HG02623 (cell line): Measurements from ENCODE around the gene HES2.
"Not testable (repeated sequence)": the region's sequence is repeated elsewhere in the genome, so short reads cannot be mapped to it uniquely, and the experiment has no call there.

Experiments
- ATAC-seq: cut with Tn5 transposase; IDR thresholded peaks from one replicate; pipeline ENCODE4 v1.9.1; 2021; ENCODE audit warnings: moderate library complexity; ENCODE audit not compliant: unreplicated experiment

HES2 gene

DNA sequence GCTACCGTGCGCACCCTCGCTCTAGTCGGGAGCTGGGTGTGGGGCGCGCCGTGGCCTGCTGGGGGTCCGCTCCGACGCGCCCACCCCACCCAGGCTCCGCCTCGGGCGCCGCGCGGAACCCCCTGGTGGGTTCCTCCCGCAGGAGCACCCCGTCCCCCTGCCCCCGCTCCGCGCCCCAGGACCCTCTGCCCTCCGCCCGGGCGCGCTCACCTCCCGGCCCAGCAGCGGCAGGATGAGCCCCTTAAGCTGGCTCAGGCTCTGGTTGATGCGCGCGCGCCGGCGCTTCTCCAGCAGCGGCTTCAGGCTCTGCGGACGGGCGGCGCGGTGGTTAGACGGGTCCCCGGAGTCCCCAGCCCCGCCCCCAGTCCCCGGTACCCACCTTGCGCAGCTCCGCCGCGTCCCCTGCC, 319 bp downstream of the HES2 start:
- ATAC-seq = no peak

- ATAC-seq = no peak
These were observed 887 bp downstream of the HES2 start for GRCh38 chr1:6418668-6419396.

GRCh38 chr1:6417961-6418667, 1.6 kb downstream of the HES2 start:
- no peak for ATAC-seq

DNA sequence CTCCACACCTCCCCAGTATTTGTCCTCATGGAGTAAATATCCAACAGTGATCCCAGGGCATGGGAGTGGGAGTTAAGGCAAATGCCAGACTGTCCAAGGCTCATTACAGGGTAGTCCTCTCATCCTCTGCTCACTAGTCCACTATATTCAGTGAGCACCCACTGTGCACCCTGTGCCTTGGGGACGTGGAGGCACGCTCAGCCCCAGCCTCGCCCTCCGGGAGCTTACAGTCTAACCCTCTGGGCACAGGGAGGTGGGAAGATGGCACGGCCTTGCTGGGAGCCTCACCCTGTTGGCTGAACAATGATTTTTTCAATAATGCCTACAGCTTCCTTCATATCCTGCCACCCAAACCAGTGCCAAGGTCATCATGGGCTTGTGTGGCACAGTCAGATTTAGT, 2.8 kb downstream of the HES2 start:
- no peak for ATAC-seq

DNA sequence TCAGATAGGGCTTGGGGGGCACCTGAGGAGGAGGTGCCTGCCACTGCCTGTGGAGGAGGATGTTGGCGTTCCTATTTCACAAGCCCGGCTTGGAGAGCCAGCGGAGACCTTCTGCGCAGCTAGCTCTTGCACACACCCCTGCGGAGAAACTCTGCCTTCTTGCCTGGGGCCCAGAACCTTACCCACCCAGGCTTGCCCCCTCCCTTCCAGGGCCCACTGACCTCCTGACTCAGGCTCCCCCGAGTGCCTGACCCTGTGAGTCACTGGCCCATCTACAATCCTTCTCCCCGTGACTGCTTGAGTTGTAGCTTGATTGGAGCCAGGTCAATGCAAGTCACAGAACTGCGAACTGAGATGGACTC, 3.4 kb downstream of the HES2 start:
- ATAC-seq = no peak

GRCh38 chr1:6414881-6415626, 4.7 kb downstream of the HES2 start:
- no peak for ATAC-seq

DNA sequence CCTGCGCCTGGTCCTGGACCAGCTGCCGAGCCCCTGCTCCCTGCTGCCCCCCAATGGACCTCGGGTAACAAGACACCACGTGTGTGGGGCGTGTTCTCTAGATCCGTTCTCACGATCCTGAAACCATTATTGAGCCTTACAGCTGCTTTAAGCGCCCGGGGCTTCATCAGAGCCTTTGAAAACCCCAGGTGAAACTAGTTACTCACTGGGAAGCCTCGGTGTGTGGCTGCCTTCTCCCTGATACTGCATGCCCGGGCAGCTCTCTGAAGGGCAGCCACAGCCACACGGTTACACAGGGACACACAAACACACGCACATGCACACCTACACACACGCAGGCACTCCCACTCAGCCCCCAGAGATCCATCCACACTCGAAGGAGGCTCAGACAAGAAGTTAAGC, 5.3 kb downstream of the HES2 start:
- ATAC-seq = no peak

GRCh38 chr1:6412896-6413295, 6.8 kb downstream of the HES2 start:
- no peak for ATAC-seq

DNA sequence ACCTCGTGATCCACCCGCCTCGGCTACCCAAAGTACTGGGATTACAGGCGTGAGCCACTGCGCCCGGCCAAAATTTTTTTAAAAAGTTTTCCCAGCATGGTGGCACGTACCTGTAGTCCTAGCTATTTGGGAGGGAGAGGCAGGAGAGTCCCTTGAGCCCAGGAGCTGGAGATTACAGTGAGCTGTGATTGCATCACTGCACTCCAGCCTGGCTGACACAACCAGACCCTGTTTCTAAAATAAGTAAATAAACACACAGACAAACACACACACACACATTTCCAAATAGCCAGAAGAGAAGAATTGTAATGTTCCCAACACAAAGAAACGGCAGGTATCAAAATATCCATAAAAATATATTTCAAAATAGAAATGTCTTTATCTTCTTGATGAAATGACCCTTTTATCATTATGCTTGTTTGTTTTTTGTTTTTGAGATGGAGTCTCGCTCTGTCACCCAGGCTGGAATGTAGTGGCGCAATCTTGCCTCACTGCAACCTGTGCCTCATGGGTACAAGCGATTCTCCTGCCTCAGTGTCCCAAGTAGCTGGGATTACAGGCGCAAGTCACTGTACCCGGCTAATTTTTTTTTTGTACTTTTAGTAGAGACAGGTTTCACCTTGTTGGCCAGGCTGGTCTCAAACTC, 9.3 kb downstream of the HES2 start:
- ATAC-seq = no peak

DNA sequence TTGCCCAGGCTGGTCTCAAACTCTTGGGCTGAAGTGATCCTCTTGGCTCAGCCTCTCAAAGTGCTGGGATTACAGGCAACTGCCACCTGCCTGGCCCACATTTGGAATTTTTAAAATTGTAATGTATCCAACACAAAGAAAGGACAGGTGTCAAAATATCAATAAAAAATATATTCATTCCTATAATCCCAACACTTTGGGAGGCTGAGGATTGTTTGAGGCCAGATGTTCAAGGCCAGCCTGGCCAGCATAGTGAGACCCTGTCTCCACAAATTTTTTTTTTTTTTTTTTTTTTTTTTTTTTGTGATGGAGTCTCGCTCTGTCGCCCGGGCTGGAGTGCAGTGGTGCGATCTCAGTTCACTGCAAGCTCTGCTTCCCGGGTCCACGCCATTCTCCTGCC, 10.0 kb downstream of the HES2 start:
- no peak for ATAC-seq

- no peak for ATAC-seq
These were observed 10.7 kb downstream of the HES2 start for GRCh38 chr1:6409053-6409452.

GRCh38 chr1:6408023-6408422, 11.7 kb downstream of the HES2 start:
- no peak for ATAC-seq

GRCh38 chr1:6401673-6402072, 18.0 kb downstream of the HES2 start:
- no peak for ATAC-seq

- no peak for ATAC-seq
These were observed 20.4 kb downstream of the HES2 start for GRCh38 chr1:6399294-6399693.

DNA sequence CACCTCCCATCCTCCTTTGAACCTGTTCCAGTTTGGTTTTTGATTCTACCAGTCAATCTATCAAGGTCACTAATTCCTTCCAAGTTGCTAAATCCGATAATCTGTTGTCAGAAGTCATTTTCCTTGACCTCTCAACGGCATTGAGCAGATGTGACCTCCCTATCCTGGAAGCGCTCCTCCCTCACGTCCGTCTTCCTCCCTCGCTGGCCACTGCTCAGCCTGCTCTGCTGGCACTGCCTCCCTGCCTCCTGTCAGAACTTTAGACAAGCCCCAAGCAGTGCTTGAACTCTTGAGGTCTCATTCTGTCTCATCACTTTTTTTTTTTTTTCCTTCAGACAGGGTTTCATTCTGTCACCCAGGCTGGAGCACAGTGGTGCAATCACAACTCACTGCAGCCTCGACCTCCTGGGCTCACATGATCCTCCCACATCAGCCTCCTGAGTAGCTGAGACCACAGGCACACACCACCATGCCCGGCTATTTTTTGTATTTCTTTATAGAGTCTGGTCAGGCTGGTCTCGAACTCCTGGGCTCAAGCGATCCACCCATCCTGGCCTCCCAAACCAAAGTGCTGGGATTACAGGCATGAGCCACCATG, 21.8 kb downstream of the HES2 start:
- no peak for ATAC-seq

DNA sequence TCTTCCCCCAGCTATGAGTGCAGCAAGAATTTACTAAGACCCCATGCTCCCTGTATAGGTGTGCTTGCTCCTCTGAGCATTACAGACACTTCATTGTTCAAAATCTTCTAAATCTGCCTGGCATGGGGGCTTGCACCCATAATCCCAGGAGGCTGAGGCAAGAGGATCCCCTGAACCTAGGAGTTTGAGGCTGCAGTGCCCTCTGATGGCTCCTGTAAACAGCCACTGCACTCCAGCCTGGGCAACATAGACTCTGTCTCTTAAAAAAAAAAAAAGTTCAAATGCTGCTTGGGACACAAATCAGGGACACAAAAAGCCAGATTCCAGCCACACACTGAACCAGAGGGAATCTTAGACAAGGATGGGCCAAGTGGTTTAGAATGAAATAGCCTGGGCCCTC, 22.7 kb downstream of the HES2 start:
- ATAC-seq = no peak

DNA sequence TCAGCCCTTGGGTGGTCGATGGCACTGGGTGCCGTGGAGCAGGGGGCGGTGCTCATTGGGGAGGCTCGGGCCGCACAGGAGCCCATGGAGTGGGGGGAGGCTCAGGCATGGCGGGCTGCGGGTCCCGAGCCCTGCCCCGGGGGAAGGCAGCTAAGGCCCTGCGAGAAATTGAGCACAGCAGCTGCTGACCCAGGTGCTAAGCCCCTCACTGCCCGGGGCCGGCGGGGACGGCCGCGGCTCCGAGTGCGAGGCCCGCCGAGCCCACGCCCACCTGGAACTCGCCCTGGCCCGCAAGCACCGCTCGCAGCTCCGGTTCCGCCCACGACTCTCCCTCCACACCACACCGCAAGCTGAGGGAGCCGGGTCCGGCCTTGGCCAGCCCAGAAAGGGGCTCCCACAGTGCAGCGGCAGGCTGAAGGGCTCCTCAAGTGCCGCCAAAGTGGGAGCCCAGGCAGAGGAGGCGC, 23.9 kb downstream of the HES2 start:
- ATAC-seq = not testable (repeated sequence)

GRCh38 chr1:6395130-6395529, 24.6 kb downstream of the HES2 start:
- not testable (repeated sequence) for ATAC-seq

DNA sequence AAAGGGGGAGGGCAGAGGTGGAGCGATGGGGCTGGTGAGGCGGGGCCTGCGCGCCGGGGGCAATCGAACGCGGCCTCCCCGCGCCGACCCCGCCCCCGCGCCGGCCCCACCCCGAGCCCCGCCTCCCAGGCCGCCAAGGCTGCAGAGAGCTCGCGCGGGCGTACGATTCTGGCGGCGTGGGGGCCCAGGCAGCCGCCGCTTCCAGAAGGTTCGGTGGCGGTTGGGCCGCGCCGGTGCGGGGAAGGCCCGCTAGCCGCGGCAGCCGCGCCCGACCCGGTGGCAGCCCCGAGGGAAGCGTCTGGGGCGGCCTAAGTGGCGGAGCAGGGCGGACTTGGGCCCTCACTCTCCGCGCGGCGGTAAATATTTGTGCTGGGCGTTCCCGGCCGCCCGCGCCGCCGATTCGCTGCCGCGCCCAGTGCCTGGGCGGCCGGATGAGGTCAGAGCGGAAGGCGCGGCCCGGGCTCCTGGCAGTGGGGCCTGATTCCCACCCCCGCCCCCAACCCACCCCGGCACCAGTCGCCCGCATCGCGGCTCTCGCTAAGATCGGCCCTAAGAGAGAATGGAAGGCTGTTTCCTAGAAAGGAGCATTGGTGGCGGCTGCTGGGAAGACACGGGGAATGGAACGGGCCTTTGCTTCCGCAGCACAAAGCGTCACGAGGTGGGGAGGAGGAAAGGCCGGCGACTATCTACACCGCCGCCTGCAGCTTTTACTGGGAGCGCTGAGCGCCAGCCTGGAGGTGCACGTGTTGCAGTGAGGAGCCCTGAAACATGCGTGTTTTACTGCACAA, 26.1 kb downstream of the HES2 start, which contains the start of gene ACOT7:
Gene ACOT7 (minus strand): TSS at position 368 of the 788 bp plus-strand sequence. CDS start 368 bp downstream, outside the sequence.
- ATAC-seq = peak; percentile 73

DNA sequence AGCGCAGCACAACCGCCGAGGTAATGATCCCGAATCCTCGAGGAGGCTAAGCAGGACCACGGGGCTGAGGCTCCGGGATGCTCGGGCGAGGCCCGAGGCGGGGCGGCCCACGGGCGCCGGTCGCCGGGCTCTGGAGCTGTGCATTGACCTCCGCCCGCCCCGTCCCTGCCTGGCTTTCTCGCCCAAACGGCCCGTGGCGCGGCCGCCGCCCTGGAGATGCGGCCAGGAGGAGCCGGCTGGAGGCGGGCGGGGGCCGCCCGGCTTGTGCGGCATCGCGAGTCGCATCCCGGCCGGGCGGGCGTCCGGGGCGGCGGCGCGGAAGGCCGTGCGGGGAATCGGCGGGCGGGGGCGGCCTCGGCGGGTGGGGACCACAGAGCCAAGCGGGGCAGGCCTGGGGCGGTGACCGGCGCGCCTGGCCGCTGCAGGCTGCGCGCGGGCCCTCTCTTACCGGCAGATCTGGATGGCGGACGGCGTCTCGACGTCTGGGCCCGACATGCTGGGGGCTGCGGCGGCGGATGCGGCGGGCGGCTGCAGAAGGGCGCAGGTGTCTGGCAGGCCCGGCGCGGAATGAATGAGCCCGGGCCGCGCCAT, 26.8 kb downstream of the HES2 start:
- ATAC-seq = peak; percentile 10
